ENCODE results near the gene SCYL3.

DNA sequence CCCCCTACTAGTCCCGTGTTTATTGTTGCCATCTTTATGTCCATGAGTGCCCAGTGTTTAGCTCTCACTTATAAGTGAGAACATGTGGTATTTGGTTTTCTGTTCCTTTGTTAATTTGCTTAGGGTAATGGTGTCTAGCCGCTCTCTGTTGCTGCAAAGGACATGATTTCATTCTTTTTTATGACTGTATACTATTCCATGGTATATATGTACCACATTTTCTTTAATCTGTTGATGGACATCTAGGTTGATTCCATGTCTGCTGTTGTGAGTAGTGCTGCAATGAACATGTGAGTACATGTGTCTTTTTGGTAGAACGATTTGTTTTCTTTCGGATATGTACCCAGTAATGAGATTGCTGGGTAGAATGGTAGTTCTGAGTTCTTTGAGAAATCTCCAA is 54.8 kb downstream of the SCYL3 start:
- TF ChIP-seq, protein P1, sequence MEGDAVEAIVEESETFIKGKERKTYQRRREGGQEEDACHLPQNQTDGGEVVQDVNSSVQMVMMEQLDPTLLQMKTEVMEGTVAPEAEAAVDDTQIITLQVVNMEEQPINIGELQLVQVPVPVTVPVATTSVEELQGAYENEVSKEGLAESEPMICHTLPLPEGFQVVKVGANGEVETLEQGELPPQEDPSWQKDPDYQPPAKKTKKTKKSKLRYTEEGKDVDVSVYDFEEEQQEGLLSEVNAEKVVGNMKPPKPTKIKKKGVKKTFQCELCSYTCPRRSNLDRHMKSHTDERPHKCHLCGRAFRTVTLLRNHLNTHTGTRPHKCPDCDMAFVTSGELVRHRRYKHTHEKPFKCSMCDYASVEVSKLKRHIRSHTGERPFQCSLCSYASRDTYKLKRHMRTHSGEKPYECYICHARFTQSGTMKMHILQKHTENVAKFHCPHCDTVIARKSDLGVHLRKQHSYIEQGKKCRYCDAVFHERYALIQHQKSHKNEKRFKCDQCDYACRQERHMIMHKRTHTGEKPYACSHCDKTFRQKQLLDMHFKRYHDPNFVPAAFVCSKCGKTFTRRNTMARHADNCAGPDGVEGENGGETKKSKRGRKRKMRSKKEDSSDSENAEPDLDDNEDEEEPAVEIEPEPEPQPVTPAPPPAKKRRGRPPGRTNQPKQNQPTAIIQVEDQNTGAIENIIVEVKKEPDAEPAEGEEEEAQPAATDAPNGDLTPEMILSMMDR (conservative IDR thresholded peaks at IDR 0.05): no peak
- TF ChIP-seq EZH2 (IDR thresholded peaks at IDR 0.05; ENCODE audit: low read depth): no peak

Data from PC-9 (cell line).